ENCODE measurements around the gene SLC19A1. TPM values are rescaled to one million over a fixed set of nuclear protein-coding genes. Genes with fewer than 3 reads are reported as not detected.
"Not testable (repeated sequence)": the region's sequence is repeated elsewhere in the genome, so short reads cannot be mapped to it uniquely, and the experiment has no call there.

Gene SLC19A1
- total RNA-seq, 1 donor from 2014 or later, result 21.7 TPM

- no peak for TF ChIP-seq CTCF (IDR thresholded peaks at IDR 0.05; ENCODE audit: insufficient read depth, low read length, poor library complexity, severe bottlenecking)
- no peak for DNase-seq (ENCODE audit: low read depth)
- Histone ChIP-seq H3K36me3 (ENCODE audit: control insufficient read depth, insufficient read depth, low read length) (no peaks in the 10 kb centered on the region), H3K27me3 (ENCODE audit: control insufficient read depth, insufficient read depth, low read length) (peaks cover 20% of the 10 kb centered on the region), H3K4me3 (ENCODE audit: low read depth, low read length) (no peak overlapping the region)
These were observed 30.0 kb upstream of the SLC19A1 start for GRCh38 chr21:45572231-45572630.

- TF ChIP-seq CTCF (IDR thresholded peaks at IDR 0.05; ENCODE audit: insufficient read depth, low read length, poor library complexity, severe bottlenecking), result no peak
- no peak for DNase-seq (ENCODE audit: low read depth)
- peaks cover 20% of the 10 kb centered on the region for H3K27me3 ChIP-seq (ENCODE audit: control insufficient read depth, insufficient read depth, low read length)
- no peak overlapping the region for H3K4me3 ChIP-seq (ENCODE audit: low read depth, low read length)
- no peaks in the 10 kb centered on the region for H3K36me3 ChIP-seq (ENCODE audit: control insufficient read depth, insufficient read depth, low read length)
These were observed 29.4 kb upstream of the SLC19A1 start for GRCh38 chr21:45571641-45572040.

GRCh38 chr21:45570826-45571601 is 28.8 kb upstream of the SLC19A1 start:
- Histone ChIP-seq H3K36me3 (ENCODE audit: control insufficient read depth, insufficient read depth, low read length) (no peaks in the 10 kb centered on the region), H3K27me3 (ENCODE audit: control insufficient read depth, insufficient read depth, low read length) (peaks cover 20% of the 10 kb centered on the region), H3K4me3 (ENCODE audit: low read depth, low read length) (no peak overlapping the region)
- TF ChIP-seq CTCF (IDR thresholded peaks at IDR 0.05; ENCODE audit: insufficient read depth, low read length, poor library complexity, severe bottlenecking), result no peak
- DNase-seq (ENCODE audit: low read depth), result no peak

- no peak for TF ChIP-seq CTCF (IDR thresholded peaks at IDR 0.05; ENCODE audit: insufficient read depth, low read length, poor library complexity, severe bottlenecking)
- H3K4me3 ChIP-seq (ENCODE audit: low read depth, low read length), result no peak overlapping the region
- H3K27me3 ChIP-seq (ENCODE audit: control insufficient read depth, insufficient read depth, low read length), result peaks cover 16% of the 10 kb centered on the region
- no peak for DNase-seq (ENCODE audit: low read depth)
- no peaks in the 10 kb centered on the region for H3K36me3 ChIP-seq (ENCODE audit: control insufficient read depth, insufficient read depth, low read length)
These were observed 27.8 kb upstream of the SLC19A1 start for GRCh38 chr21:45570071-45570470.

- no peak for TF ChIP-seq CTCF (IDR thresholded peaks at IDR 0.05; ENCODE audit: insufficient read depth, low read length, poor library complexity, severe bottlenecking)
- DNase-seq (ENCODE audit: low read depth), result no peak
- no peaks in the 10 kb centered on the region for H3K36me3 ChIP-seq (ENCODE audit: control insufficient read depth, insufficient read depth, low read length)
- no peak overlapping the region for H3K4me3 ChIP-seq (ENCODE audit: low read depth, low read length)
- peaks cover 12% of the 10 kb centered on the region for H3K27me3 ChIP-seq (ENCODE audit: control insufficient read depth, insufficient read depth, low read length)
These were observed 26.1 kb upstream of the SLC19A1 start for GRCh38 chr21:45568383-45568782.

GRCh38 chr21:45564137-45564536 is 21.9 kb upstream of the SLC19A1 start:
- DNase-seq (ENCODE audit: low read depth); H3K4me3 ChIP-seq (ENCODE audit: low read depth, low read length); H3K36me3 ChIP-seq (ENCODE audit: control insufficient read depth, insufficient read depth, low read length): not testable (repeated sequence)
- H3K27me3 ChIP-seq (ENCODE audit: control insufficient read depth, insufficient read depth, low read length), result peaks cover 18% of the 10 kb centered on the region

All from kidney epithelial cell (primary cell).